ENCODE results near the gene IGFBP3.

IGFBP3 gene

DNA sequence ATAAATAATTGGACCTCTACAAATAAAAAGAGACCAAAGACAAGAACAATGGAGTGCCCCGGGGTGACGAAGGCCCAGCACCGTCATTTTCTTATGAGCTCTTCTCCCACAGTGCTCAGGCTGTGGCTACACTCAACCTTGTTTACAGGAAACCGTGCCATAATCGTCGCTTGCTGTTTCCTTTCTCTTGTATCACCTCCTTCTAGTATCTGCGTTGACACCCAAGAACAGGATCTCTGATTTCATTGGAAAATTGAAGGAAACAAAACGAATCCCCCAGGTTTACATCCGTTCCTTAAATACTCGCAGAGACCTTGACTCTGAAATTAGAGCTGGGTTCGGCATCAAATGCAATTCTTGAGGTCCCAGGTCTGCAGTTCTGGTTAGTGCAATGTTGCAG lies 1.7 kb upstream of the IGFBP3 start:
- DNase-seq, result no peak

- DNase-seq, result no peak
Measured at GRCh38 chr7:45921699-45922519, 837 bp upstream of the IGFBP3 start.

DNA sequence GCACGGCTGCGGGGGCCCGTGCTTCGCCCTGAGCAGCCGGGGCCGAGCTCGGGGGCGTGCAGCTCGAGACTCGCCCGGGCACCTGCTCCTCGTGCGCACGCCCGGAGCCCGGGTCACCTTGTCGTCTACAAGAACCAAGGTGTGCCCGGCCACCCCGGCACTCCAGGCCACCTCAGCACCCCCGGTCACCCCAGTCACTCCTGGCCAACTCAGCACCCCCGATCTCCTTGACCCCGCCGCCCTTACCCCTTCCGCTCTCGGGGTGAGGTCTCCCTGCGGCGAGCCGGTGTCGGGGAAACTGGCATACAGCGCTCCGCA lies 268 bp upstream of the IGFBP3 start:
- no peak for DNase-seq

DNA sequence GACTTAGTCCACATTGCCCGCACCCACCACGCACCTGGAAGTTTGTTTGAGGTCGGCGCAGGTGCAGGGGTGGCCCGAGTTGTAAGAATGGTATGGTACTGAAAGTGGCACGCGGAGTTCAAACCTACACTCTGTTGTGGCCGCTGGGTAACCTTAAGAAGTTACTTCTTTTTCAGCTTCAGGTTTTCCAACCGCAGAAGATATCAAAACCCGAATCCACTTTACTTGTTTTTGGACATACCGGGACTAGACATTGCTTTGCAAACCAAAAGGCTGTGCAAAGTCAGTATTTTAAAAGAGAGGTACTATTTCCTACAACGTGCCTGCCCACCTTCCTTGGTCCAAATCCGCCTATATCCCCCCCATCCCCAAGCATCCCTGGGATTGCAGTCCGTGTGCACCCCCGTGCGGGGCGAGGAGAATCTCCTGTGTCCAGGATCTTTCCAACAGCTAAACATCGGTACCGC lies 1.0 kb downstream of the IGFBP3 start:
- no peak for DNase-seq

- no peak for DNase-seq
Measured at GRCh38 chr7:45919231-45919784, 1.8 kb downstream of the IGFBP3 start.

GRCh38 chr7:45918556-45918955 lies 2.5 kb downstream of the IGFBP3 start:
- DNase-seq, result no peak

GRCh38 chr7:45917658-45918057 lies 3.4 kb downstream of the IGFBP3 start:
- peak; percentile 90 for DNase-seq

GRCh38 chr7:45917064-45917463 lies 4.0 kb downstream of the IGFBP3 start:
- no peak for DNase-seq

GRCh38 chr7:45915606-45916005 lies 5.5 kb downstream of the IGFBP3 start:
- no peak for DNase-seq

- no peak for DNase-seq
Measured at GRCh38 chr7:45914911-45915310, 6.2 kb downstream of the IGFBP3 start.

DNA sequence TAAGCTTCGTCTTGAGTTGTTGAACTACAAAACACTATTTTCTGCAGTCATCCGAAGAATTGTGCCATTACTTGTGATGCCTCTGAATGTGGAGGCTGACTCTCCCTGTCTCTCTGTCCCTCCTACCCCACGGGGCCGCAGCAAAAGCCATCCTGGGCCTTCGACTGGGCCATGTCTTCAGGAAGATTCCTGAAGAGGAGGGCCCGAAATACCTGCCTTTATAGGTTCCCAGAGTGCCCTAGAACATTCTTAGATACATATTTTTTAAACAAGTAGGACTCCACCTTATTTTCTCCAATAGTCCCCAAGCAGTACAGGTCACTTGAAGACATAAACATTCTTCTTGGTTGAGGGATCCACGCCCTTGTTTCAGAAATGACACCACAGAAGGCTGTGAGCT lies 8.1 kb downstream of the IGFBP3 start:
- no peak for DNase-seq

DNA sequence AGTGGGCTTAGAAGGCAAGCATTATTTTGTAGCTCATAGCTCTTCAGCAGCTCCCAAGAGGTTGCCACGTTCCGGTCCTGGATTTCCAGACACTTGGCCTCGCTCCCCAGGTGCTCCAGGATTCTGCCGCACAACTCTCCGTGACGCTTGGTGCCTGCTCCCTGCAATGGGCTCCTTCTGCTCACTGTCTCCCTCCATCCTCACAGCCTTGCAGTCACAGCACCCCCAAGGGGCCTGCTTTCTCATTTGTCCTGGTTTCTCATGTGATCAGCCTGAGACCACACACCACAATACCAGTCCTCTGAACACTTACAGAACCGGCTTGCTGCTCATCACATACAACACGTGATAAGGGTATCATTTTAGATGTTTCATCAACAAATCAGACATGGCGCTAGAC lies 9.8 kb downstream of the IGFBP3 start:
- DNase-seq, result no peak

GRCh38 chr7:45910855-45911254 lies 10.2 kb downstream of the IGFBP3 start:
- no peak for DNase-seq

- no peak for DNase-seq
Measured at GRCh38 chr7:45909561-45909960, 11.5 kb downstream of the IGFBP3 start.

- DNase-seq, result no peak
Measured at GRCh38 chr7:45902820-45903219, 18.3 kb downstream of the IGFBP3 start.

- no peak for DNase-seq
Measured at GRCh38 chr7:45901566-45901965, 19.5 kb downstream of the IGFBP3 start.

GRCh38 chr7:45898222-45898621 lies 22.9 kb downstream of the IGFBP3 start:
- no peak for DNase-seq

GRCh38 chr7:45897042-45897690 lies 23.9 kb downstream of the IGFBP3 start:
- DNase-seq, result no peak

DNA sequence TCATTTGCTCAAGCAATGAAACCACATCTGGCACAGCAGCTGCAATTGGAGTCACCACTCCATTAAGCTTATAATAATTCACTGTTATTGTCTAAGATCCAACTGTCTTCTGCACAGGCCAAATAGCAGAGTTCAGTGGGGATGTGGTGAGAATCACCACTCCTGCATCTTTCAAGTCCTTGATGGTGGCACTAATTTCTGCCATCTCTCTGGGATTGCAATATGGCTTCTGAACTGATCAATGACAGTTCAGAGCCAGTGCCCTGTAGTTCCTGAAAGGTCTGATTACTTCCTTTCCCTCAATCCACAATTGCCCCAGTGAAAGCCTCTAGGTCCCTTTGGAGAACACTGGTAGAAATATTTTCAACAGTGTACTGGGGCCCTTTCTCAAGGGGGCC lies 26.4 kb downstream of the IGFBP3 start:
- DNase-seq, result no peak

DNA sequence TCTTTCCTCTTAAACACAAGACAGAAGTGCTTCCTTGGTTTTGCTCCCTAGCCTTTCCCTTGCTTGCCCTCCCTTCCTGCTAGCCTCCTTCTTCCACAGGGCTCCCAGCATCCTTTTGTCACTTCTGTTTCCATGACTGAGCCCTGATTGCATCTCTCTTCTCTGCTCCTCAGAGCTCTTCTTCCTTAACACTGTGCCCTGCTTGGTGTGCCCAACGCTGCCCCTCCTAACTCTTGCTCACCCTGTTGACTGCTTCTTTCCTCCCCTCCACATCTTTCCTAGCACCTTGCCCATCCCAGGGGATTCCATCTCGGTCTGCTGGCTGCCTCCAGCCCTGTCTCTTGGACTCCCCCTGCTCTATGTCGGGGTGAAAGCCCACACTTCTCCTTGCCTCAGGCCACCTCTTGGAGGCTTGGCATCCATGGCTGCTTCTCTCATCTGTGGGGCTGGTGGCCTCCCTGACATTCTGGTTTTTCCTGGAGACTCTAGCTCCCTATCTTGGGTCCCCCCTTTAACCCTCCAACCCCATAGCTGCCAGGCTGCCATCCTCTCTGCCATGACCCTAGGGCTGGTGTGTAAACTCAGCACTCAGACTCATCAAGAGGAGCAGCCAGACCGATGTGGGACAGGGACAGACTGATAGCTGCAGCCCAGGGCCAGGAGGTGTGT lies 26.9 kb downstream of the IGFBP3 start:
- no peak for DNase-seq

DNA sequence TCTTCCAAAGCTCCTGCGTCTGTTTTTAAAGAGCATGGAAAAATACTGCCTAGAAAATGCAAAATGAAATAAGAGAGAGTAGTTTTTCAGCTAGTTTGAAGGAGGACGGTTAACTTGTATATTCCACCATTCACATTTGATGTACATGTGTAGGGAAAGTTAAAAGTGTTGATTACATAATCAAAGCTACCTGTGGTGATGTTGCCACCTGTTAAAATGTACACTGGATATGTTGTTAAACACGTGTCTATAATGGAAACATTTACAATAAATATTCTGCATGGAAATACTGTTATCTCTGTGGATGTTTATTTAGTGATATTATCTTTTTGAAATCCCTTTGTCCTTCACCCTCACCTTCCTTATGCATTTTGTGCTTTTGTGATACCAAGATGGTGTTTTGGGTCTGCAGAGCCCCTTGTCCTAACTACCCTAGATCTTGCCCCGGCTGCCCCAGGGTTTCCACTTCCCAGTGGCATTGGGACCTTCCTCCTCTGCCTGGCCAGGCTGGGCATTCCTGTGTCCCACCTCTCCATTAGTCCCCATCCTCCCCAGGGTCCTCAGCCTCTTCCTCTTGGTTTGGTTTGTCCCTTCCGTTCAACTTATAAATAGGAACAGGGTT lies 27.6 kb downstream of the IGFBP3 start:
- DNase-seq, result no peak

DNA sequence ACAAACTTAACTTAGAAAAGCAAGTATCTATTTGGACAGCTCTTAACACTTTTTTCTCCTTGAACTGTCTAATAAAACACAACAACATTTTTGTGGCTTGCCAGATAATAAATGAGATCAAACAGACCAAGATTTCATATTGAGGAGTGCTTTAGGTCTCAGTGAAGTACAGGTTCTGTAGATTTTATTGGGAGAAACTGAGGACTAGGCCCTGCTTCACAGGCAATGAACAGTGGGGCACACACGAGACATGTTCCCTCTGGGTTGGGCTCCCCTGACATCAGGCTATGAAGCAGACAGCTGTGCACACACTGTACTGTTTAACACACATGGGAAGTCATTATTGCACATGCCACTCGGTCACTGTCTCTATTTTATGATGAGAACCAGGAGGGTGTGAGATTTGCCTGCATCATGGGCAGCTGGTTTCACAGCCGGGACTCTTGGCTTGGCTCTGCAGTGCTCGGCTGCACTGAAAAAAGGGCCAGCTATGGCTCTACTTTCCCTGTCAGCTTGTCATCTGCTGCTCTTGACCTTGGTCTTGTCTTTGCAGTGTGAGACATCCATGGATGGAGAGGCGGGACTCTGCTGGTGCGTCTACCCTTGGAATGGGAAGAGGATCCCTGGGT lies 28.6 kb downstream of the IGFBP3 start:
- DNase-seq, result no peak

All from activated effector memory CD4-positive, alpha-beta T cell treated with anti-CD3 and anti-CD28 coated beads, Interleukin-2, amount 50 U/mL, for 16 hours (primary cell).